Loucy (cell line): ENCODE measurements around the gene NCKAP5.

Experiments
- H2AFZ ChIP-seq: fragments of 200-600 bp; sonication (generic); 2 replicates; pipeline ENCODE4 v1.6.0; 2016; ENCODE audit warnings: antibody characterized with exemption, mild to moderate bottlenecking, low read length, moderate library complexity
- H3F3A ChIP-seq: fragments of 200-600 bp; 2 replicates; pipeline ENCODE4 v1.6.0; 2016; ENCODE audit warnings: antibody characterized with exemption, low read depth, mild to moderate bottlenecking
- H3K27me3 ChIP-seq: fragments of 200-600 bp; sonication (generic); 2 replicates; pipeline ENCODE4 v1.6.1; 2014; ENCODE audit warnings: low read length, mild to moderate bottlenecking; ENCODE audit not compliant: insufficient read depth, poor library complexity, severe bottlenecking
- H3K36me3 ChIP-seq: fragments of 200-600 bp; sonication (generic); 2 replicates; pipeline ENCODE4 v1.6.1; 2016; ENCODE audit warnings: low read length; ENCODE audit not compliant: insufficient read depth
- H3K4me1 ChIP-seq: fragments of 200-600 bp; sonication (generic); 2 replicates; pipeline ENCODE4 v1.5.1; 2014; ENCODE audit warnings: low read length, mild to moderate bottlenecking; ENCODE audit not compliant: insufficient read depth, poor library complexity, severe bottlenecking
- H3K4me2 ChIP-seq: fragments of 200-600 bp; sonication (generic); 2 replicates; pipeline ENCODE4 v1.6.0; 2014; ENCODE audit warnings: antibody characterized with exemption, low read length, low read depth, mild to moderate bottlenecking; ENCODE audit not compliant: poor library complexity, severe bottlenecking
- H3K4me3 ChIP-seq: fragments of 200-600 bp; sonication (generic); 2 replicates; pipeline ENCODE4 v1.5.1; 2014; ENCODE audit warnings: low read length, mild to moderate bottlenecking, mixed read lengths; ENCODE audit not compliant: poor library complexity, severe bottlenecking
- H3K79me2 ChIP-seq: fragments of 200-600 bp; sonication (generic); 2 replicates; pipeline ENCODE4 v1.6.1; 2014; ENCODE audit warnings: low read length; ENCODE audit not compliant: insufficient read depth
- H3K9ac ChIP-seq: fragments of 200-600 bp; sonication (generic); 2 replicates; pipeline ENCODE4 v1.6.0; 2014; ENCODE audit warnings: mild to moderate bottlenecking, low read depth, low read length, moderate library complexity; ENCODE audit not compliant: poor library complexity, severe bottlenecking
- H3K9me2 ChIP-seq: fragments of 200-600 bp; sonication (generic); replicated peaks from 2 replicates; pipeline ENCODE4 v1.6.1; 2016; ENCODE audit warnings: low read depth, low read length, mixed read lengths
- H3K9me3 ChIP-seq: fragments of 200-600 bp; sonication (generic); 2 replicates; pipeline ENCODE4 v1.6.1; 2014; ENCODE audit warnings: mild to moderate bottlenecking, antibody characterized with exemption, low read length, low read depth; ENCODE audit not compliant: insufficient read depth
- H4K20me1 ChIP-seq: fragments of 200-600 bp; sonication (generic); 2 replicates; pipeline ENCODE4 v1.6.0; 2014; ENCODE audit warnings: antibody characterized with exemption, low read length, mild to moderate bottlenecking; ENCODE audit not compliant: insufficient read depth, poor library complexity, severe bottlenecking
- EZH2phosphoT487 ChIP-seq: fragments of 200-600 bp; IDR thresholded peaks from 2 replicates; pipeline ENCODE4 v1.6.1; 2018; ENCODE audit warnings: antibody characterized with exemption, mild to moderate bottlenecking, moderate library complexity, borderline replicate concordance
- TF ChIP-seq, protein P1 (sequence below): fragments of 200-600 bp; sonication (generic); conservative IDR thresholded peaks from 2 replicates; pipeline ENCODE4 v1.5.1; 2014; ENCODE audit warnings: mild to moderate bottlenecking, antibody characterized with exemption, low read length

Gene NCKAP5

GRCh38 chr2:133231264-133231663 is 337.0 kb downstream of the NCKAP5 start:
- TF ChIP-seq EZH2phosphoT487, result no peak
- TF ChIP-seq, protein P1, sequence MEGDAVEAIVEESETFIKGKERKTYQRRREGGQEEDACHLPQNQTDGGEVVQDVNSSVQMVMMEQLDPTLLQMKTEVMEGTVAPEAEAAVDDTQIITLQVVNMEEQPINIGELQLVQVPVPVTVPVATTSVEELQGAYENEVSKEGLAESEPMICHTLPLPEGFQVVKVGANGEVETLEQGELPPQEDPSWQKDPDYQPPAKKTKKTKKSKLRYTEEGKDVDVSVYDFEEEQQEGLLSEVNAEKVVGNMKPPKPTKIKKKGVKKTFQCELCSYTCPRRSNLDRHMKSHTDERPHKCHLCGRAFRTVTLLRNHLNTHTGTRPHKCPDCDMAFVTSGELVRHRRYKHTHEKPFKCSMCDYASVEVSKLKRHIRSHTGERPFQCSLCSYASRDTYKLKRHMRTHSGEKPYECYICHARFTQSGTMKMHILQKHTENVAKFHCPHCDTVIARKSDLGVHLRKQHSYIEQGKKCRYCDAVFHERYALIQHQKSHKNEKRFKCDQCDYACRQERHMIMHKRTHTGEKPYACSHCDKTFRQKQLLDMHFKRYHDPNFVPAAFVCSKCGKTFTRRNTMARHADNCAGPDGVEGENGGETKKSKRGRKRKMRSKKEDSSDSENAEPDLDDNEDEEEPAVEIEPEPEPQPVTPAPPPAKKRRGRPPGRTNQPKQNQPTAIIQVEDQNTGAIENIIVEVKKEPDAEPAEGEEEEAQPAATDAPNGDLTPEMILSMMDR, result no peak
- Histone ChIP-seq H3K4me3 (no peak overlapping the region), H3K27me3 (no peaks in the 10 kb centered on the region), H2AFZ (no peak overlapping the region), H3K79me2 (no peaks in the 10 kb centered on the region), H3K4me2 (no peak overlapping the region), H4K20me1 (no peaks in the 10 kb centered on the region), H3K4me1 (no peaks in the 10 kb centered on the region), H3K9ac (no peak overlapping the region), H3K9me3 (no peaks in the 10 kb centered on the region), H3F3A (no peaks in the 10 kb centered on the region), H3K9me2 (no peaks in the 10 kb centered on the region), H3K36me3 (no peaks in the 10 kb centered on the region)

DNA sequence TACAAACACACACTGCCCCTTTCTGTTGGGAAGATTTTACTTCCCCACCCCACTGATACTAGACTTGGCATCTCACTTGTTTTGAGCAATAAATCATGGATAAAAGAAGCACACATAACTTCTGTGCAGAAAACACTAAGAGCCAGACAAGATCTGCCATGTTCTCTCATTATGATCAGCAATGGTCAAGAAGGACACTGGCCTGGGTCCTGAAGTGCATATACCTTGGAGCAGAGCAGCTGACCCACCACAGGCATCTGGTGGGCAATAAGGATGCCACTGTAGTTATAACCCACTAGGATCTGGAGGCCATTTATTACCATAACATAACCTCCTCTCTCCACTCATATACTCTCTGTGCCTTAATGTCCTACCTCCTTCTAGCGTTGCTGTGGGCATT is 338.3 kb downstream of the NCKAP5 start:
- Histone ChIP-seq H3K79me2 (no peaks in the 10 kb centered on the region), H3K9me3 (no peaks in the 10 kb centered on the region), H3F3A (no peaks in the 10 kb centered on the region), H3K4me2 (no peak overlapping the region), H3K9ac (no peak overlapping the region), H3K27me3 (no peaks in the 10 kb centered on the region), H4K20me1 (no peaks in the 10 kb centered on the region), H3K36me3 (no peaks in the 10 kb centered on the region), H3K4me3 (no peak overlapping the region), H3K4me1 (no peaks in the 10 kb centered on the region), H3K9me2 (no peaks in the 10 kb centered on the region), H2AFZ (no peak overlapping the region)
- TF ChIP-seq, protein P1, result no peak
- TF ChIP-seq EZH2phosphoT487, result no peak

GRCh38 chr2:133223226-133223625 is 345.0 kb downstream of the NCKAP5 start:
- Histone ChIP-seq H3K9me2 (no peaks in the 10 kb centered on the region), H2AFZ (no peak overlapping the region), H3K9ac (no peak overlapping the region), H3F3A (no peaks in the 10 kb centered on the region), H3K36me3 (no peaks in the 10 kb centered on the region), H3K79me2 (no peaks in the 10 kb centered on the region), H4K20me1 (no peaks in the 10 kb centered on the region), H3K27me3 (no peaks in the 10 kb centered on the region), H3K4me1 (no peaks in the 10 kb centered on the region), H3K9me3 (no peaks in the 10 kb centered on the region), H3K4me2 (no peak overlapping the region), H3K4me3 (no peak overlapping the region)
- TF ChIP-seq EZH2phosphoT487, result no peak
- TF ChIP-seq, protein P1, result no peak
